GM12801 (cell line): ENCODE data around the gene SLC39A13.

ENCODE experiments used
- CTCF ChIP-seq: IDR thresholded peaks from one replicate; pipeline ENCODE4 v1.5.1; 2011; ENCODE audit warnings: control low read depth; ENCODE audit not compliant: insufficient read length; ENCODE audit errors: extremely low read depth

The SLC39A13 gene

DNA sequence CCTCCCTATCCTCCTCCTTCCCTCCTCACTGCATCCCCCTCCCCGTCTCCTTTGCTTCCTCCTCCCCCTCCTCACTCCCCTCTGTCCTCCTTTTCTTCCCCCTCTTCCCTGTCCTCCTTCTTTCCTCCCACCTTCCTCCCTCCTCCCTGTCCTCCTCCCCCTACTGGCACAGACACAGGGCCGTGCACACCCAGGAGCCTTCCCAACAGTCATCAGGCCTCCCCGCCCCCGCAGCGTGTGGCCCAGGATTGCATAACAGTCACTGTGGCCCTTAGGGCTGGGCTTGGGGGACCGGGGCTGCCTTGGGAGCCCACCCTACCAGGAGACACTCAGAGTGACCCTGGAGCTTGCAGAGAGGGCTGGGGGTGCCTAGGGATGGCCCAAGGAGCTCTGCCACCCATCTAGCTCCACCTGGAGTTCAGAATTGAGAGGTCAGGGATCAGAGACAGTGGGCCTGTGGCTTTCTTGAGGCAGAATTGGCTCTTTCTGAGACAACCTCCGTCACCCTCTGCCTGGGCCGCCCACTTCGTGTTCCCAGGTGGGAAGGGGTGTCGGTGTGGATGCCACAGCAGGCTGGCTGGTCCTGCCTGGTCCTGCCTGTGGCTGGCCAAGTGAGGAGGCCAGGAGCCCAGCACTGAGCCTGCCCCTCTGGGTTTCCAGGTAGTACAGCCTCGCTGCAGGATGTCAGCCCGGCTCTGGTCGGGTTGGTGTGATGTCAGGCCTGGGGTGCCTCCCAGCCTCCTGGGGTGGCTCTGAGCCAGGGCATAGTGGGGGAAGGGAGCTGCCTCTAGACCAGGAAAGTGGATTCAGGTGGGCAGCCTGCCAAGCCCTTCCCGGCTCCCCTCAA, 31.6 kb upstream of the SLC39A13 start:
- TF ChIP-seq CTCF: no peak

DNA sequence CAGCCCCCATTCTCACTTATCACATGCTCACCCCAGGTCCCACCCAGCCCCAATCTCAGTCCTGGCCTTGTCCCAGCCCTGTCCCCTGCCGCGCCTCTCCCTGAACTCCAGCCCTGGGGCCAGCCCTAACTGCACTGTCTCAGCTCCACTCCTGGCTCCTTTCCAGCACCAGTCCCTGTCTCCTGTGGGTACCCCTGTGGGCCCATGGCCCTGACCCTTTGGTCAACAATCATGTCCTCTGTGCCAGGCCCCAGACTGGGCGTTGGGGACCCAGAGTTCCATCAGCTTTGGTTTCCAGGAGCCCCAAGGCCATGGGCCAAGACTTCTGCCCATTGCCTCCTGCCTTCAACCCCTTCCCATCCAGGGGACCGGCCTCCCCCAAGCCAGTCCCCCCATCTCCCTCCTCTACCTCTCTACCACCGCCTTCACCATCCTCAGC, 30.8 kb upstream of the SLC39A13 start:
- TF ChIP-seq CTCF: no peak

GRCh38 chr11:47378010-47378835, 30.2 kb upstream of the SLC39A13 start, which contains the start of gene SPI1:
Gene SPI1 (minus strand): TSS chr11:47378547. CDS start chr11:47378353, 194 bp downstream.
- TF ChIP-seq CTCF: no peak

- TF ChIP-seq CTCF: no peak
Observed at GRCh38 chr11:47378836-47379170, 29.6 kb upstream of the SLC39A13 start.

DNA sequence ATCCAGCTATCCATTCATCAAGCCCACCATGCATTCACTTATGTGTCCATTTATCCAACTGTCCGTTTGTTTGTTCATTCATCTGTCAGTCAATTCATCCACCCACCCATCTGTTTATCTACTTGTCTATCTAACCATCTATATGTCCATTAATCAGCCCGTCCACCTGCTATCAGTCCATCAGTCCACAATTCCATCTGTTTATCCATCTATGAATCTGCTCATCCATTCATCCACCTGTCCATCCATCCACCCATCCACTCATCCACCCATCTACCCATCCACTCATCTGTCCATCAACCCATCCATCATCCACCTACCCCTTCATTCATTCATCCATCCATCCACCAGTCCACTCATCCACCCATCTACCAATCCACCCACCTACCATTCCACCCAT, 29.1 kb upstream of the SLC39A13 start:
- TF ChIP-seq CTCF: no peak

DNA sequence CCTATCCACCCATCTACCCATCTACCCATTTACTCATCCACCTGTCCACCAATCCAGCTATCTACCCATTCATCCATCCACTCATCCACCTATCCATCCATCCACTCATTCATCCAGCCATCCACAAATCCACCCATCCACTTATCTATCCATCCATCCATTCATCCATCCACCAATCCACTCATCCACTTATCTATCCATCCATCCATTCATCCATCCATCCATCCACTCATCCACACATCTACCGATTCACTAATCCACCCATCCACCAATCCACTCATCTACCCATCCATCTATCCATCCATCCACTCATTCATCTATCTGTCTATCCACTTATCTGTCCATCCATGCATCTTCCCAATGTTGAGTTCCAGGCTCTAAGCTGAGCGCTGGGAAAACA, 28.3 kb upstream of the SLC39A13 start:
- TF ChIP-seq CTCF: no peak

GRCh38 chr11:47383071-47383470, 25.3 kb upstream of the SLC39A13 start:
- TF ChIP-seq CTCF: no peak
